SU-DHL-6 (cell line): ENCODE measurements around the gene INSR.

Source experiments
- EZH2phosphoT487 ChIP-seq: fragments of 200-600 bp; sonication (generic), shearing (Covaris generic); conservative IDR thresholded peaks from 2 replicates; pipeline ENCODE4 v1.6.1; 2018; ENCODE audit warnings: mild to moderate bottlenecking, antibody characterized with exemption, low read length, moderate library complexity, mixed read lengths
- TF ChIP-seq, protein P1 (sequence below): fragments of 200-600 bp; sonication (generic); IDR thresholded peaks from one replicate; pipeline ENCODE4 v1.5.1; 2017; ENCODE audit warnings: antibody characterized with exemption, mild to moderate bottlenecking, low read length, moderate library complexity; ENCODE audit not compliant: insufficient read depth, poor library complexity, severe bottlenecking

GRCh38 chr19:7242601-7243258 is 51.5 kb downstream of the INSR start:
- TF ChIP-seq EZH2phosphoT487: no peak
- TF ChIP-seq, protein P1, sequence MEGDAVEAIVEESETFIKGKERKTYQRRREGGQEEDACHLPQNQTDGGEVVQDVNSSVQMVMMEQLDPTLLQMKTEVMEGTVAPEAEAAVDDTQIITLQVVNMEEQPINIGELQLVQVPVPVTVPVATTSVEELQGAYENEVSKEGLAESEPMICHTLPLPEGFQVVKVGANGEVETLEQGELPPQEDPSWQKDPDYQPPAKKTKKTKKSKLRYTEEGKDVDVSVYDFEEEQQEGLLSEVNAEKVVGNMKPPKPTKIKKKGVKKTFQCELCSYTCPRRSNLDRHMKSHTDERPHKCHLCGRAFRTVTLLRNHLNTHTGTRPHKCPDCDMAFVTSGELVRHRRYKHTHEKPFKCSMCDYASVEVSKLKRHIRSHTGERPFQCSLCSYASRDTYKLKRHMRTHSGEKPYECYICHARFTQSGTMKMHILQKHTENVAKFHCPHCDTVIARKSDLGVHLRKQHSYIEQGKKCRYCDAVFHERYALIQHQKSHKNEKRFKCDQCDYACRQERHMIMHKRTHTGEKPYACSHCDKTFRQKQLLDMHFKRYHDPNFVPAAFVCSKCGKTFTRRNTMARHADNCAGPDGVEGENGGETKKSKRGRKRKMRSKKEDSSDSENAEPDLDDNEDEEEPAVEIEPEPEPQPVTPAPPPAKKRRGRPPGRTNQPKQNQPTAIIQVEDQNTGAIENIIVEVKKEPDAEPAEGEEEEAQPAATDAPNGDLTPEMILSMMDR: no peak
